Measurements from ENCODE around the gene XPA. TPM values are rescaled to one million over a fixed set of nuclear protein-coding genes. Genes with fewer than 3 reads are reported as not detected.
"Not testable (repeated sequence)": the region's sequence is repeated elsewhere in the genome, so short reads cannot be mapped to it uniquely, and the experiment has no call there.

The XPA gene
- total RNA-seq: 10 to 100 TPM; 15.3 to 23.4 TPM
- polyA plus RNA-seq: 10 to 100 TPM; 25.2 to 33.1 TPM
- long read RNA-seq, donor 1, transcript XPA-201 (6 exons, 1,417 nt): major isoform, 9 of 20 reads
- long read RNA-seq, donor 1, partial matches to known transcripts: 7 of 20 reads
- long read RNA-seq, donor 1, other reads (novel, unspliced or antisense): 4 of 20 reads
- long read RNA-seq, donor 2, transcript XPA-201 (6 exons, 1,417 nt): major isoform, 14 of 24 reads
- long read RNA-seq, donor 2, partial matches to known transcripts: 7 of 24 reads
- long read RNA-seq, donor 2, other reads (novel, unspliced or antisense): 3 of 24 reads

GRCh38 chr9:97696803-97697601 is at the start of gene XPA:
Gene XPA, minus strand, starts transcription at chr9:97697340. Its CDS starts 48 bp downstream, at chr9:97697292.
- ATAC-seq (ENCODE audit: low FRiP score): peak; percentile 100
- Histone ChIP-seq H3K4me3 (ENCODE audit: low read length in 2 of 2) (peak within 1 kb of the TSS; percentile 56 to 93), H3K27me3 (ENCODE audit: control insufficient read depth in 1 of 2, insufficient read depth in 2 of 2, low read length in 1 of 2) (no peaks in the 10 kb centered on the region), H3K27ac (ENCODE audit: low read depth in 1 of 2, low read length in 2 of 2) (peak within 1 kb of the TSS; percentile 7 to 95), H3K9me3 (ENCODE audit: control insufficient read depth, low read length) (no peaks in the 10 kb centered on the region), H3K4me1 (ENCODE audit: control insufficient read depth in 1 of 2, insufficient read depth in 2 of 2, low read length in 2 of 2) (peaks cover 0 to 6% of the 10 kb centered on the region in 2 donors), H3K36me3 (ENCODE audit: control insufficient read depth in 1 of 2, insufficient read depth in 2 of 2, low read length in 1 of 2) (no peaks in the 10 kb centered on the region)
- peak; percentile 98 to 99 for DNase-seq
- 1% methylated on average over 57 to 82 of the region's 82 CpGs for WGBS, 2 donors
- intact Hi-C loops (cut with DNase I): no loop called here

GRCh38 chr9:97744710-97745708 is 47.9 kb upstream of the XPA start:
- H3K36me3 ChIP-seq (ENCODE audit: control insufficient read depth in 1 of 2, insufficient read depth in 2 of 2, low read length in 1 of 2): no peaks in the 10 kb centered on the region
- H3K27me3 ChIP-seq (ENCODE audit: control insufficient read depth in 1 of 2, insufficient read depth in 2 of 2, low read length in 1 of 2): no peaks in the 10 kb centered on the region
- no peak overlapping the region for H3K4me3 ChIP-seq (ENCODE audit: low read length in 2 of 2)
- intact Hi-C loops (cut with DNase I): no loop called here
- DNase-seq (no peak), ATAC-seq (ENCODE audit: low FRiP score) (no peak)
- no peak overlapping the region for H3K27ac ChIP-seq (ENCODE audit: low read depth in 1 of 2, low read length in 2 of 2)
- H3K4me1 ChIP-seq (ENCODE audit: control insufficient read depth in 1 of 2, insufficient read depth in 2 of 2, low read length in 2 of 2): no peaks in the 10 kb centered on the region
- peaks cover 3% of the 10 kb centered on the region for H3K9me3 ChIP-seq (ENCODE audit: control insufficient read depth, low read length)
- 36 to 43% methylated on average over 7 of the region's 7 CpGs for WGBS, 2 donors

- intact Hi-C loops (cut with DNase I); H3K4me1 ChIP-seq (ENCODE audit: control insufficient read depth in 1 of 2, insufficient read depth in 2 of 2, low read length in 2 of 2); ATAC-seq (ENCODE audit: low FRiP score); DNase-seq; H3K36me3 ChIP-seq (ENCODE audit: control insufficient read depth in 1 of 2, insufficient read depth in 2 of 2, low read length in 1 of 2); H3K4me3 ChIP-seq (ENCODE audit: low read length in 2 of 2); H3K9me3 ChIP-seq (ENCODE audit: control insufficient read depth, low read length); H3K27ac ChIP-seq (ENCODE audit: low read depth in 1 of 2, low read length in 2 of 2); H3K27me3 ChIP-seq (ENCODE audit: control insufficient read depth in 1 of 2, insufficient read depth in 2 of 2, low read length in 1 of 2): not testable (repeated sequence)
- 62 to 70% methylated on average over 7 of the region's 7 CpGs for WGBS, 2 donors
These were observed 46.9 kb upstream of the XPA start for GRCh38 chr9:97744025-97744424.

GRCh38 chr9:97742545-97742944 is 45.4 kb upstream of the XPA start:
- Histone ChIP-seq H3K36me3 (ENCODE audit: control insufficient read depth in 1 of 2, insufficient read depth in 2 of 2, low read length in 1 of 2) (no peaks in the 10 kb centered on the region), H3K9me3 (ENCODE audit: control insufficient read depth, low read length) (peaks cover 3% of the 10 kb centered on the region), H3K27me3 (ENCODE audit: control insufficient read depth in 1 of 2, insufficient read depth in 2 of 2, low read length in 1 of 2) (no peaks in the 10 kb centered on the region), H3K27ac (ENCODE audit: low read depth in 1 of 2, low read length in 2 of 2) (no peak overlapping the region), H3K4me3 (ENCODE audit: low read length in 2 of 2) (no peak overlapping the region), H3K4me1 (ENCODE audit: control insufficient read depth in 1 of 2, insufficient read depth in 2 of 2, low read length in 2 of 2) (no peaks in the 10 kb centered on the region)
- DNase-seq (no peak), ATAC-seq (ENCODE audit: low FRiP score) (no peak)
- 90 to 93% methylated on average over 10 of the region's 10 CpGs for WGBS, 2 donors
- intact Hi-C loops (cut with DNase I): no loop called here

- DNase-seq (no peak), ATAC-seq (ENCODE audit: low FRiP score) (no peak)
- Histone ChIP-seq H3K36me3 (ENCODE audit: control insufficient read depth in 1 of 2, insufficient read depth in 2 of 2, low read length in 1 of 2) (no peaks in the 10 kb centered on the region), H3K9me3 (ENCODE audit: control insufficient read depth, low read length) (peaks cover 3% of the 10 kb centered on the region), H3K4me1 (ENCODE audit: control insufficient read depth in 1 of 2, insufficient read depth in 2 of 2, low read length in 2 of 2) (no peaks in the 10 kb centered on the region), H3K27ac (ENCODE audit: low read depth in 1 of 2, low read length in 2 of 2) (no peak overlapping the region), H3K4me3 (ENCODE audit: low read length in 2 of 2) (no peak overlapping the region), H3K27me3 (ENCODE audit: control insufficient read depth in 1 of 2, insufficient read depth in 2 of 2, low read length in 1 of 2) (no peaks in the 10 kb centered on the region)
- intact Hi-C loops (cut with DNase I): no loop called here
- 83 to 90% methylated on average over 6 of the region's 6 CpGs for WGBS, 2 donors
These were observed 44.8 kb upstream of the XPA start for GRCh38 chr9:97741947-97742346.

GRCh38 chr9:97740848-97741821 is 44.0 kb upstream of the XPA start:
- Histone ChIP-seq H3K27ac (ENCODE audit: low read depth in 1 of 2, low read length in 2 of 2) (no peak overlapping the region), H3K9me3 (ENCODE audit: control insufficient read depth, low read length) (peaks cover 3% of the 10 kb centered on the region)

GRCh38 chr9:97737429-97737828 is 40.3 kb upstream of the XPA start:
- Histone ChIP-seq H3K27me3 (ENCODE audit: control insufficient read depth in 1 of 2, insufficient read depth in 2 of 2, low read length in 1 of 2) (no peaks in the 10 kb centered on the region), H3K36me3 (ENCODE audit: control insufficient read depth in 1 of 2, insufficient read depth in 2 of 2, low read length in 1 of 2) (no peaks in the 10 kb centered on the region), H3K27ac (ENCODE audit: low read depth in 1 of 2, low read length in 2 of 2) (no peak overlapping the region), H3K9me3 (ENCODE audit: control insufficient read depth, low read length) (no peaks in the 10 kb centered on the region), H3K4me1 (ENCODE audit: control insufficient read depth in 1 of 2, insufficient read depth in 2 of 2, low read length in 2 of 2) (no peaks in the 10 kb centered on the region), H3K4me3 (ENCODE audit: low read length in 2 of 2) (no peak overlapping the region)
- DNase-seq (no peak), ATAC-seq (ENCODE audit: low FRiP score) (no peak)
- 33 to 40% methylated on average over 3 of the region's 3 CpGs for WGBS, 2 donors
- intact Hi-C loops (cut with DNase I): no loop called here

More at GRCh38 chr9:97740848-97741821, 44.0 kb upstream of the XPA start:
- H3K36me3 ChIP-seq (ENCODE audit: control insufficient read depth in 1 of 2, insufficient read depth in 2 of 2, low read length in 1 of 2): no peaks in the 10 kb centered on the region
- peak; percentile 68 for ATAC-seq (ENCODE audit: low FRiP score)
- no peaks in the 10 kb centered on the region for H3K27me3 ChIP-seq (ENCODE audit: control insufficient read depth in 1 of 2, insufficient read depth in 2 of 2, low read length in 1 of 2)
- DNase-seq: peak; percentile 76 to 90
- intact Hi-C loops (cut with DNase I): no loop called here
- peak overlapping the region; percentile 0 to 2 for H3K4me3 ChIP-seq (ENCODE audit: low read length in 2 of 2)
- 3 to 4% methylated on average over 54 to 56 of the region's 56 CpGs for WGBS, 2 donors
- H3K4me1 ChIP-seq (ENCODE audit: control insufficient read depth in 1 of 2, insufficient read depth in 2 of 2, low read length in 2 of 2): no peaks in the 10 kb centered on the region

All from aorta (tissue), 5 donors.